Measurements from ENCODE around the gene C11orf86. TPM values are rescaled to one million over a fixed set of nuclear protein-coding genes. Genes with fewer than 3 reads are reported as not detected.

C11orf86 gene
- polyA plus RNA-seq (2013, experiment 1 of 2) = not detected
- not detected for polyA plus RNA-seq (2013, experiment 2 of 2)

GRCh38 chr11:66974724-66975404, at the start of gene C11orf86:
Gene C11orf86 (plus strand): TSS chr11:66975304. CDS start chr11:66975363, 59 bp downstream.
- 87% methylated on average over 10 of the region's 10 CpGs for WGBS
- peaks cover 6% of the 10 kb centered on the region for H3K9me3 ChIP-seq (ENCODE audit: control insufficient read depth, low read length)

GRCh38 chr11:66929753-66930152, 45.4 kb upstream of the C11orf86 start:
- H3K4me3 ChIP-seq (ENCODE audit: insufficient read depth in 1 of 2, low read depth in 1 of 2, low read length in 2 of 2) = no peak overlapping the region
- DNase-seq = no peak
- H4K91ac ChIP-seq (ENCODE audit: low read length) = no peak overlapping the region
- H2BK5ac ChIP-seq (ENCODE audit: low read depth, low read length, poor library complexity, severe bottlenecking) = no peak overlapping the region
- H3K4me2 ChIP-seq (ENCODE audit: low read length, poor library complexity, severe bottlenecking) = no peak overlapping the region
- H3K18ac ChIP-seq (ENCODE audit: low read depth in 1 of 2, low read length in 2 of 2) = no peak overlapping the region
- H2AK5ac ChIP-seq (ENCODE audit: low read length, severe bottlenecking) = no peak overlapping the region
- no peak overlapping the region for H3K4ac ChIP-seq (ENCODE audit: low read depth in 1 of 2, low read length in 2 of 2)
- no peak overlapping the region for H2BK120ac ChIP-seq (ENCODE audit: low read depth, low read length)
- H2AFZ ChIP-seq (ENCODE audit: low read depth, low read length) = no peak overlapping the region
- H3K27ac ChIP-seq (ENCODE audit: low read length, poor library complexity, severe bottlenecking) = no peak overlapping the region
- H3K9me3 ChIP-seq (ENCODE audit: control insufficient read depth, low read length) = no peaks in the 10 kb centered on the region
- H4K8ac ChIP-seq (ENCODE audit: low read length) = no peak overlapping the region
- H2BK12ac ChIP-seq (ENCODE audit: low read length in 2 of 2) = no peak overlapping the region
- H3K36me3 ChIP-seq (ENCODE audit: control insufficient read depth in 1 of 2, insufficient read depth in 2 of 2, low read depth in 1 of 2, low read length in 2 of 2) = no peaks in the 10 kb centered on the region
- WGBS = 89% methylated on average over 4 of the region's 4 CpGs
- no peak overlapping the region for H3K9ac ChIP-seq (ENCODE audit: low read length)
- H3K14ac ChIP-seq (ENCODE audit: low read length in 2 of 2) = no peak overlapping the region
- H3K23ac ChIP-seq (ENCODE audit: low read length in 2 of 2) = no peak overlapping the region
- H3K4me1 ChIP-seq (ENCODE audit: control insufficient read depth, insufficient read depth, low read depth, low read length) = peaks cover 3% of the 10 kb centered on the region
- H3K27me3 ChIP-seq (ENCODE audit: control insufficient read depth in 1 of 2, insufficient read depth in 1 of 2, low read length in 2 of 2) = no peaks in the 10 kb centered on the region
- H3K79me1 ChIP-seq (replicated peaks; ENCODE audit: low read length, poor library complexity, severe bottlenecking) = peaks cover 11% of the 10 kb centered on the region
- no peak overlapping the region for H2BK15ac ChIP-seq (ENCODE audit: low read depth, poor library complexity, severe bottlenecking)

More at GRCh38 chr11:66974724-66975404, at the start of gene C11orf86:
- Histone ChIP-seq H3K79me1 (replicated peaks; ENCODE audit: low read length, poor library complexity, severe bottlenecking) (no peaks in the 10 kb centered on the region), H3K14ac (ENCODE audit: low read length in 2 of 2) (no peak within 1 kb of the TSS), H3K4ac (ENCODE audit: low read depth in 1 of 2, low read length in 2 of 2) (no peak within 1 kb of the TSS), H2BK120ac (ENCODE audit: low read depth, low read length) (no peak within 1 kb of the TSS), H2BK15ac (ENCODE audit: low read depth, poor library complexity, severe bottlenecking) (peak within 1 kb of the TSS; percentile 86), H3K9ac (ENCODE audit: low read length) (no peak within 1 kb of the TSS), H3K18ac (ENCODE audit: low read depth in 1 of 2, low read length in 2 of 2) (peak within 1 kb of the TSS in 1 of 2 experiments; percentile 63), H3K36me3 (ENCODE audit: control insufficient read depth in 1 of 2, insufficient read depth in 2 of 2, low read depth in 1 of 2, low read length in 2 of 2) (no peaks in the 10 kb centered on the region), H4K8ac (ENCODE audit: low read length) (no peak within 1 kb of the TSS), H4K91ac (ENCODE audit: low read length) (peak within 1 kb of the TSS; percentile 94), H3K27me3 (ENCODE audit: control insufficient read depth in 1 of 2, insufficient read depth in 1 of 2, low read length in 2 of 2) (no peaks in the 10 kb centered on the region), H3K27ac (ENCODE audit: low read length, poor library complexity, severe bottlenecking) (no peak within 1 kb of the TSS), H3K4me2 (ENCODE audit: low read length, poor library complexity, severe bottlenecking) (no peak within 1 kb of the TSS), H2AK5ac (ENCODE audit: low read length, severe bottlenecking) (peak within 1 kb of the TSS; percentile 68), H2AFZ (ENCODE audit: low read depth, low read length) (no peak within 1 kb of the TSS), H3K4me1 (ENCODE audit: control insufficient read depth, insufficient read depth, low read depth, low read length) (peaks cover 9% of the 10 kb centered on the region), H3K23ac (ENCODE audit: low read length in 2 of 2) (no peak within 1 kb of the TSS), H3K4me3 (ENCODE audit: insufficient read depth in 1 of 2, low read depth in 1 of 2, low read length in 2 of 2) (no peak within 1 kb of the TSS), H2BK12ac (ENCODE audit: low read length in 2 of 2) (peak within 1 kb of the TSS; percentile 38 to 84), H2BK5ac (ENCODE audit: low read depth, low read length, poor library complexity, severe bottlenecking) (no peak within 1 kb of the TSS)
- DNase-seq = no peak

GRCh38 chr11:66932543-66932942, 42.6 kb upstream of the C11orf86 start:
- H3K36me3 ChIP-seq (ENCODE audit: control insufficient read depth in 1 of 2, insufficient read depth in 2 of 2, low read depth in 1 of 2, low read length in 2 of 2) = no peaks in the 10 kb centered on the region
- H2BK12ac ChIP-seq (ENCODE audit: low read length in 2 of 2) = no peak overlapping the region
- no peak overlapping the region for H2BK120ac ChIP-seq (ENCODE audit: low read depth, low read length)
- H3K79me1 ChIP-seq (replicated peaks; ENCODE audit: low read length, poor library complexity, severe bottlenecking) = peaks cover 13% of the 10 kb centered on the region
- H3K23ac ChIP-seq (ENCODE audit: low read length in 2 of 2) = no peak overlapping the region
- H3K9me3 ChIP-seq (ENCODE audit: control insufficient read depth, low read length) = no peaks in the 10 kb centered on the region
- no peak overlapping the region for H3K14ac ChIP-seq (ENCODE audit: low read length in 2 of 2)
- no peak overlapping the region for H3K4me2 ChIP-seq (ENCODE audit: low read length, poor library complexity, severe bottlenecking)
- no peak overlapping the region for H2BK15ac ChIP-seq (ENCODE audit: low read depth, poor library complexity, severe bottlenecking)
- no peak overlapping the region for H3K4me3 ChIP-seq (ENCODE audit: insufficient read depth in 1 of 2, low read depth in 1 of 2, low read length in 2 of 2)
- H3K4ac ChIP-seq (ENCODE audit: low read depth in 1 of 2, low read length in 2 of 2) = no peak overlapping the region
- no peak overlapping the region for H3K18ac ChIP-seq (ENCODE audit: low read depth in 1 of 2, low read length in 2 of 2)
- no peak overlapping the region for H3K9ac ChIP-seq (ENCODE audit: low read length)
- DNase-seq = no peak
- H3K4me1 ChIP-seq (ENCODE audit: control insufficient read depth, insufficient read depth, low read depth, low read length) = peaks cover 8% of the 10 kb centered on the region
- H3K27me3 ChIP-seq (ENCODE audit: control insufficient read depth in 1 of 2, insufficient read depth in 1 of 2, low read length in 2 of 2) = no peaks in the 10 kb centered on the region
- H3K27ac ChIP-seq (ENCODE audit: low read length, poor library complexity, severe bottlenecking) = no peak overlapping the region
- H4K91ac ChIP-seq (ENCODE audit: low read length) = no peak overlapping the region
- H4K8ac ChIP-seq (ENCODE audit: low read length) = no peak overlapping the region
- H2AFZ ChIP-seq (ENCODE audit: low read depth, low read length) = no peak overlapping the region
- no peak overlapping the region for H2BK5ac ChIP-seq (ENCODE audit: low read depth, low read length, poor library complexity, severe bottlenecking)
- H2AK5ac ChIP-seq (ENCODE audit: low read length, severe bottlenecking) = peak overlapping the region; percentile 41
- 72% methylated on average over 3 of the region's 3 CpGs for WGBS

- Histone ChIP-seq H2BK5ac (ENCODE audit: low read depth, low read length, poor library complexity, severe bottlenecking) (no peak overlapping the region), H3K4me2 (ENCODE audit: low read length, poor library complexity, severe bottlenecking) (no peak overlapping the region), H3K14ac (ENCODE audit: low read length in 2 of 2) (no peak overlapping the region), H4K91ac (ENCODE audit: low read length) (no peak overlapping the region), H3K23ac (ENCODE audit: low read length in 2 of 2) (no peak overlapping the region), H2AFZ (ENCODE audit: low read depth, low read length) (no peak overlapping the region), H2BK120ac (ENCODE audit: low read depth, low read length) (no peak overlapping the region), H3K4me1 (ENCODE audit: control insufficient read depth, insufficient read depth, low read depth, low read length) (peaks cover 8% of the 10 kb centered on the region), H3K36me3 (ENCODE audit: control insufficient read depth in 1 of 2, insufficient read depth in 2 of 2, low read depth in 1 of 2, low read length in 2 of 2) (no peaks in the 10 kb centered on the region), H3K9me3 (ENCODE audit: control insufficient read depth, low read length) (no peaks in the 10 kb centered on the region), H3K79me1 (replicated peaks; ENCODE audit: low read length, poor library complexity, severe bottlenecking) (peaks cover 13% of the 10 kb centered on the region), H2AK5ac (ENCODE audit: low read length, severe bottlenecking) (no peak overlapping the region), H3K4me3 (ENCODE audit: insufficient read depth in 1 of 2, low read depth in 1 of 2, low read length in 2 of 2) (no peak overlapping the region), H3K9ac (ENCODE audit: low read length) (no peak overlapping the region), H2BK15ac (ENCODE audit: low read depth, poor library complexity, severe bottlenecking) (no peak overlapping the region), H3K27ac (ENCODE audit: low read length, poor library complexity, severe bottlenecking) (no peak overlapping the region), H2BK12ac (ENCODE audit: low read length in 2 of 2) (no peak overlapping the region), H3K18ac (ENCODE audit: low read depth in 1 of 2, low read length in 2 of 2) (no peak overlapping the region), H3K4ac (ENCODE audit: low read depth in 1 of 2, low read length in 2 of 2) (peak overlapping the region in 1 of 2 experiments; percentile 94), H3K27me3 (ENCODE audit: control insufficient read depth in 1 of 2, insufficient read depth in 1 of 2, low read length in 2 of 2) (no peaks in the 10 kb centered on the region), H4K8ac (ENCODE audit: low read length) (peak overlapping the region; percentile 0)
- no peak for DNase-seq
- WGBS = 95% methylated on average over 3 of the region's 3 CpGs
These were observed 41.6 kb upstream of the C11orf86 start for GRCh38 chr11:66933531-66933930.

All from mesenchymal stem cell (in vitro differentiated cells and primary cell).